GM23338 (cell line): ENCODE measurements around the gene KTI12. TPM values are rescaled to one million over a fixed set of nuclear protein-coding genes. Genes with fewer than 3 reads are reported as not detected.

Source experiments
- ATAC-seq: fragments of 200-7000 bp; cut with Tn5 transposase; 3 replicates; pipeline ENCODE4 v1.9.1; 2020
- DNase-seq: peaks from one replicate; pipeline ENCODE4 v3.0.0-alpha.2; 2015; ENCODE audit warnings: low spot score
- H2AFZ ChIP-seq: fragments of 200-600 bp; sonication (generic); 2 replicates; pipeline ENCODE4 v1.8.0; 2016; ENCODE audit warnings: antibody characterized with exemption, mild to moderate bottlenecking, moderate library complexity
- H3F3A ChIP-seq: fragments of 200-600 bp; sonication (generic); replicated peaks from 2 replicates; pipeline ENCODE4 v1.8.0; 2017; ENCODE audit warnings: antibody characterized with exemption, mixed run types, low read depth
- H3K27ac ChIP-seq: fragments of 200-600 bp; sonication (generic); 2 replicates; pipeline ENCODE4 v1.6.1; 2016; ENCODE audit warnings: low read depth
- H3K27me3 ChIP-seq: fragments of 200-600 bp; sonication (generic); 2 replicates; pipeline ENCODE4 v1.8.0; 2016; ENCODE audit warnings: mild to moderate bottlenecking, mixed run types, moderate library complexity; ENCODE audit not compliant: insufficient read depth
- H3K36me3 ChIP-seq: fragments of 200-600 bp; sonication (generic); 2 replicates; pipeline ENCODE4 v1.8.0; 2016; ENCODE audit warnings: mild to moderate bottlenecking; ENCODE audit not compliant: insufficient read depth
- H3K4me1 ChIP-seq: fragments of 200-600 bp; sonication (generic); 2 replicates; pipeline ENCODE4 v1.8.0; 2016; ENCODE audit warnings: mild to moderate bottlenecking, moderate library complexity; ENCODE audit not compliant: insufficient read depth
- H3K4me2 ChIP-seq: fragments of 200-600 bp; sonication (generic); 2 replicates; pipeline ENCODE4 v1.7.1; 2017; ENCODE audit warnings: mixed run types
- H3K4me3 ChIP-seq: fragments of 200-600 bp; sonication (generic); 2 replicates; pipeline ENCODE4 v1.6.1; 2016; ENCODE audit warnings: mixed run types
- H3K79me2 ChIP-seq: fragments of 200-600 bp; sonication (generic); replicated peaks from 2 replicates; pipeline ENCODE4 v1.8.0; 2017; ENCODE audit warnings: mild to moderate bottlenecking; ENCODE audit not compliant: insufficient read depth
- H3K9me2 ChIP-seq: fragments of 200-600 bp; sonication (generic); 2 replicates; pipeline ENCODE4 v1.8.0; 2017; ENCODE audit not compliant: insufficient read depth
- H4K20me1 ChIP-seq: fragments of 200-600 bp; sonication (generic); replicated peaks from 2 replicates; pipeline ENCODE4 v1.8.0; 2017; ENCODE audit warnings: mild to moderate bottlenecking; ENCODE audit not compliant: insufficient read depth
- H3K27ac Mint-ChIP-seq: 2 replicates; pipeline ENCODE4 v1.8.0; 2020; ENCODE audit warnings: inconsistent platforms, mild to moderate bottlenecking, moderate library complexity, mixed read lengths
- H3K27me3 Mint-ChIP-seq: 3 replicates; pipeline ENCODE4 v1.8.0; 2022; ENCODE audit warnings: low read depth, mild to moderate bottlenecking, moderate library complexity, mixed read lengths, inconsistent platforms; ENCODE audit not compliant: insufficient read depth, poor library complexity
- H3K36me3 Mint-ChIP-seq: 3 replicates; pipeline ENCODE4 v1.8.0; 2021; ENCODE audit warnings: low read depth, mild to moderate bottlenecking, inconsistent platforms, moderate library complexity, mixed read lengths
- H3K4me1 Mint-ChIP-seq: 3 replicates; pipeline ENCODE4 v1.8.0; 2020; ENCODE audit warnings: mild to moderate bottlenecking, inconsistent platforms, mixed read lengths
- H3K4me3 Mint-ChIP-seq: 3 replicates; pipeline ENCODE4 v1.8.0; 2021; ENCODE audit warnings: moderate library complexity, mild to moderate bottlenecking, inconsistent platforms, mixed read lengths
- H3K9me3 Mint-ChIP-seq: 3 replicates; pipeline ENCODE4 v1.8.0; 2020; ENCODE audit warnings: moderate library complexity, mild to moderate bottlenecking, inconsistent platforms, mixed read lengths
- CREB1 ChIP-seq: fragments of 250-450 bp; sonication (Bioruptor Pico); IDR thresholded peaks from 2 replicates; pipeline ENCODE4 v1.5.0; 2020; ENCODE audit warnings: low read depth, mild to moderate bottlenecking, moderate library complexity
- EZH2 ChIP-seq: fragments of 200-600 bp; sonication (generic); IDR thresholded peaks from one replicate; pipeline ENCODE4 v1.8.0; 2017; ENCODE audit warnings: antibody characterized with exemption, mild to moderate bottlenecking, low read depth; ENCODE audit not compliant: unreplicated experiment
- EZH2phosphoT487 ChIP-seq: fragments of 200-600 bp; sonication (generic); IDR thresholded peaks from one replicate; pipeline ENCODE4 v1.8.1; 2018; ENCODE audit warnings: antibody characterized with exemption; ENCODE audit not compliant: unreplicated experiment
- NANOG ChIP-seq: IDR thresholded peaks from 2 replicates; pipeline ENCODE4 v1.6.1; 2016; ENCODE audit warnings: antibody characterized with exemption, borderline replicate concordance
- POLR2AphosphoS5 ChIP-seq: IDR thresholded peaks from 2 replicates; pipeline ENCODE4 v1.6.1; 2016; ENCODE audit warnings: antibody characterized with exemption, low read depth
- ZNF114 ChIP-seq: fragments of 250-450 bp; sonication (Bioruptor Pico); IDR thresholded peaks from 2 replicates; pipeline ENCODE4 v1.5.0; 2020; ENCODE audit warnings: mild to moderate bottlenecking, moderate library complexity
- ZNF331 ChIP-seq: fragments of 250-450 bp; sonication (Bioruptor Pico); IDR thresholded peaks from 2 replicates; pipeline ENCODE4 v1.5.0; 2020; ENCODE audit warnings: low read depth, mild to moderate bottlenecking, moderate library complexity
- polyA plus RNA-seq: library from polyadenylated mRNA; unstranded; fragments of >200 nt; fragmentation: Nextera tagmentation; extraction: Ambion mirVana; gene quantifications from 2 replicates; pipeline ENCODE4 v1.2.1, GENCODE V29; 2016
- total RNA-seq: library from RNA; depleted of rRNA; stranded (reverse); fragments of >200 nt; shearing (Covaris generic); gene quantifications from 2 replicates; pipeline ENCODE4 v1.2.3, GENCODE V29; 2014
- TF ChIP-seq, protein P1 (sequence below): fragments of 250-450 bp; sonication (Bioruptor Pico); IDR thresholded peaks from 2 replicates; pipeline ENCODE4 v1.5.0; 2020; ENCODE audit warnings: mild to moderate bottlenecking, moderate library complexity
- TF ChIP-seq, protein P2 (sequence below), 2 experiments: fragments of 200-600 bp in 1 of 2; sonication (generic) in 1 of 2; conservative IDR thresholded peaks; 2 replicates each; pipeline versions ENCODE4 v1.5.1 to v1.6.1; 2016 to 2017; ENCODE audit warnings: antibody characterized with exemption in 2 of 2, low read depth in 2 of 2, mild to moderate bottlenecking in 2 of 2, moderate library complexity in 1 of 2
- TF ChIP-seq, protein P3 (sequence below): IDR thresholded peaks from 2 replicates; pipeline ENCODE4 v1.6.1; 2016; ENCODE audit warnings: antibody characterized with exemption

KTI12 gene
- total and polyA plus RNA-seq, 2 experiments from 2014 or later: 8.7 to 13.0 TPM

DNA sequence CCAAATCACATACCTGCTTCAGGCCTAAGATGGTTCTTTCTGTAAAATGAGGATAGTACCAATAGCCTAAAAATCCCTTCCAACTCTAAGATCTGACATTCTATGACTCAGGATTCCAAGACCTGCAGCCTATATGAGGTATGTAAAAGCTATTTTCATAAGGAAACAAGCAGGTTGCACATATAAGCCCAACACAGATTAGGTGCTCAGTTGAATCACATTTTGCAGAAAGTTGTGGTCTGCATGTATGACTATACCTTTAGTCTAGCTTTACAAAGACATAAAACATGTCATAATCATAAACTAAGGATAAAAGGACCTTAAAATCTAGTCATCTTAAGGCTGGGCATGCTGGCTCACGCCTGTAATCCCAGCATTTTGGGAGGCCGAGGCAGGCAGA is 7.3 kb downstream of the KTI12 start (continued):
- TF ChIP-seq, protein P1, sequence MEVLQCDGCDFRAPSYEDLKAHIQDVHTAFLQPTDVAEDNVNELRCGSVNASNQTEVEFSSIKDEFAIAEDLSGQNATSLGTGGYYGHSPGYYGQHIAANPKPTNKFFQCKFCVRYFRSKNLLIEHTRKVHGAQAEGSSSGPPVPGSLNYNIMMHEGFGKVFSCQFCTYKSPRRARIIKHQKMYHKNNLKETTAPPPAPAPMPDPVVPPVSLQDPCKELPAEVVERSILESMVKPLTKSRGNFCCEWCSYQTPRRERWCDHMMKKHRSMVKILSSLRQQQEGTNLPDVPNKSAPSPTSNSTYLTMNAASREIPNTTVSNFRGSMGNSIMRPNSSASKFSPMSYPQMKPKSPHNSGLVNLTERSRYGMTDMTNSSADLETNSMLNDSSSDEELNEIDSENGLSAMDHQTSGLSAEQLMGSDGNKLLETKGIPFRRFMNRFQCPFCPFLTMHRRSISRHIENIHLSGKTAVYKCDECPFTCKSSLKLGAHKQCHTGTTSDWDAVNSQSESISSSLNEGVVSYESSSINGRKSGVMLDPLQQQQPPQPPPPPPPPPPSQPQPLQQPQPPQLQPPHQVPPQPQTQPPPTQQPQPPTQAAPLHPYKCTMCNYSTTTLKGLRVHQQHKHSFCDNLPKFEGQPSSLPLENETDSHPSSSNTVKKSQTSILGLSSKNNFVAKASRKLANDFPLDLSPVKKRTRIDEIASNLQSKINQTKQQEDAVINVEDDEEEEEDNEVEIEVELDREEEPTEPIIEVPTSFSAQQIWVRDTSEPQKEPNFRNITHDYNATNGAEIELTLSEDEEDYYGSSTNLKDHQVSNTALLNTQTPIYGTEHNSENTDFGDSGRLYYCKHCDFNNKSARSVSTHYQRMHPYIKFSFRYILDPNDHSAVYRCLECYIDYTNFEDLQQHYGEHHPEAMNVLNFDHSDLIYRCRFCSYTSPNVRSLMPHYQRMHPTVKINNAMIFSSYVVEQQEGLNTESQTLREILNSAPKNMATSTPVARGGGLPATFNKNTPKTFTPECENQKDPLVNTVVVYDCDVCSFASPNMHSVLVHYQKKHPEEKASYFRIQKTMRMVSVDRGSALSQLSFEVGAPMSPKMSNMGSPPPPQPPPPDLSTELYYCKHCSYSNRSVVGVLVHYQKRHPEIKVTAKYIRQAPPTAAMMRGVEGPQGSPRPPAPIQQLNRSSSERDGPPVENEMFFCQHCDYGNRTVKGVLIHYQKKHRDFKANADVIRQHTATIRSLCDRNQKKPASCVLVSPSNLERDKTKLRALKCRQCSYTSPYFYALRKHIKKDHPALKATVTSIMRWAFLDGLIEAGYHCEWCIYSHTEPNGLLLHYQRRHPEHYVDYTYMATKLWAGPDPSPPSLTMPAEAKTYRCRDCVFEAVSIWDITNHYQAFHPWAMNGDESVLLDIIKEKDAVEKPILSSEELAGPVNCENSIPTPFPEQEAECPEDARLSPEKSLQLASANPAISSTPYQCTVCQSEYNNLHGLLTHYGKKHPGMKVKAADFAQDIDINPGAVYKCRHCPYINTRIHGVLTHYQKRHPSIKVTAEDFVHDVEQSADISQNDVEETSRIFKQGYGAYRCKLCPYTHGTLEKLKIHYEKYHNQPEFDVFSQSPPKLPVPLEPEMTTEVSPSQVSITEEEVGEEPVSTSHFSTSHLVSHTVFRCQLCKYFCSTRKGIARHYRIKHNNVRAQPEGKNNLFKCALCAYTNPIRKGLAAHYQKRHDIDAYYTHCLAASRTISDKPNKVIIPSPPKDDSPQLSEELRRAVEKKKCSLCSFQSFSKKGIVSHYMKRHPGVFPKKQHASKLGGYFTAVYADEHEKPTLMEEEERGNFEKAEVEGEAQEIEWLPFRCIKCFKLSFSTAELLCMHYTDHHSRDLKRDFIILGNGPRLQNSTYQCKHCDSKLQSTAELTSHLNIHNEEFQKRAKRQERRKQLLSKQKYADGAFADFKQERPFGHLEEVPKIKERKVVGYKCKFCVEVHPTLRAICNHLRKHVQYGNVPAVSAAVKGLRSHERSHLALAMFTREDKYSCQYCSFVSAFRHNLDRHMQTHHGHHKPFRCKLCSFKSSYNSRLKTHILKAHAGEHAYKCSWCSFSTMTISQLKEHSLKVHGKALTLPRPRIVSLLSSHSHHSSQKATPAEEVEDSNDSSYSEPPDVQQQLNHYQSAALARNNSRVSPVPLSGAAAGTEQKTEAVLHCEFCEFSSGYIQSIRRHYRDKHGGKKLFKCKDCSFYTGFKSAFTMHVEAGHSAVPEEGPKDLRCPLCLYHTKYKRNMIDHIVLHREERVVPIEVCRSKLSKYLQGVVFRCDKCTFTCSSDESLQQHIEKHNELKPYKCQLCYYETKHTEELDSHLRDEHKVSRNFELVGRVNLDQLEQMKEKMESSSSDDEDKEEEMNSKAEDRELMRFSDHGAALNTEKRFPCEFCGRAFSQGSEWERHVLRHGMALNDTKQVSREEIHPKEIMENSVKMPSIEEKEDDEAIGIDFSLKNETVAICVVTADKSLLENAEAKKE (CRISPR knock-in tag): no peak
- TF ChIP-seq EZH2phosphoT487 (no peak), NANOG (no peak), ZNF331 (CRISPR knock-in tag) (no peak)

DNA sequence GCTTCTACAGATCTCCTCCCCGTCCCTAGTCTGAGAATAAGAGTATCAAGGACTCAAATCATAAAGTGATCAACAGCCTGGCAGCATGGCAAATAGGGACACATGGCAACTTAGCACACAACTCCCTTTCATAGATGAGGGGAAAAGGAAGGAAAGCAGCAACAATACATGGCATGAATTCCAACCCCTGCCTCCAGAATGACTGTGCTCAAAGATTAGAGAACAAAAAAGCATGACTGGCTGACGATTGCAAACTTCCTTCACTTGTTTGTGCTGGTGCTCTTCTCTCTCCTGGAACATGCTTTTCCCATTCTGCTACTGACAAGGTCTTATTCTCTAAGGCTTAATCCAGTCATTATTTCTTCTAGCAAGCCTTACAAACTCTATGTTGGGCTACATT is 11.5 kb downstream of the KTI12 start:
- H3K27ac Mint-ChIP-seq: no peak overlapping the region
- TF ChIP-seq ZNF114 (CRISPR knock-in tag) (no peak), EZH2 (no peak), CREB1 (no peak), POLR2AphosphoS5 (no peak), NANOG (no peak)
- TF ChIP-seq, protein P2, sequence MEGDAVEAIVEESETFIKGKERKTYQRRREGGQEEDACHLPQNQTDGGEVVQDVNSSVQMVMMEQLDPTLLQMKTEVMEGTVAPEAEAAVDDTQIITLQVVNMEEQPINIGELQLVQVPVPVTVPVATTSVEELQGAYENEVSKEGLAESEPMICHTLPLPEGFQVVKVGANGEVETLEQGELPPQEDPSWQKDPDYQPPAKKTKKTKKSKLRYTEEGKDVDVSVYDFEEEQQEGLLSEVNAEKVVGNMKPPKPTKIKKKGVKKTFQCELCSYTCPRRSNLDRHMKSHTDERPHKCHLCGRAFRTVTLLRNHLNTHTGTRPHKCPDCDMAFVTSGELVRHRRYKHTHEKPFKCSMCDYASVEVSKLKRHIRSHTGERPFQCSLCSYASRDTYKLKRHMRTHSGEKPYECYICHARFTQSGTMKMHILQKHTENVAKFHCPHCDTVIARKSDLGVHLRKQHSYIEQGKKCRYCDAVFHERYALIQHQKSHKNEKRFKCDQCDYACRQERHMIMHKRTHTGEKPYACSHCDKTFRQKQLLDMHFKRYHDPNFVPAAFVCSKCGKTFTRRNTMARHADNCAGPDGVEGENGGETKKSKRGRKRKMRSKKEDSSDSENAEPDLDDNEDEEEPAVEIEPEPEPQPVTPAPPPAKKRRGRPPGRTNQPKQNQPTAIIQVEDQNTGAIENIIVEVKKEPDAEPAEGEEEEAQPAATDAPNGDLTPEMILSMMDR (conservative IDR thresholded peaks at IDR 0.05; ENCODE audit: low read depth in 2 of 2): no peak
- TF ChIP-seq, protein P3, sequence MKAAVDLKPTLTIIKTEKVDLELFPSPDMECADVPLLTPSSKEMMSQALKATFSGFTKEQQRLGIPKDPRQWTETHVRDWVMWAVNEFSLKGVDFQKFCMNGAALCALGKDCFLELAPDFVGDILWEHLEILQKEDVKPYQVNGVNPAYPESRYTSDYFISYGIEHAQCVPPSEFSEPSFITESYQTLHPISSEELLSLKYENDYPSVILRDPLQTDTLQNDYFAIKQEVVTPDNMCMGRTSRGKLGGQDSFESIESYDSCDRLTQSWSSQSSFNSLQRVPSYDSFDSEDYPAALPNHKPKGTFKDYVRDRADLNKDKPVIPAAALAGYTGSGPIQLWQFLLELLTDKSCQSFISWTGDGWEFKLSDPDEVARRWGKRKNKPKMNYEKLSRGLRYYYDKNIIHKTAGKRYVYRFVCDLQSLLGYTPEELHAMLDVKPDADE: no peak

More for the DNA sequence above, 11.5 kb downstream of the KTI12 start:
- Mint-ChIP-seq H3K4me1 (no peaks in the 10 kb centered on the region), H3K9me3 (no peaks in the 10 kb centered on the region), H3K36me3 (peaks cover 54% of the 10 kb centered on the region), H3K27me3 (no peaks in the 10 kb centered on the region), H3K4me3 (no peak overlapping the region)
- Histone ChIP-seq H3K27ac (no peak overlapping the region), H3K9me2 (no peaks in the 10 kb centered on the region), H3K36me3 (peaks cover 34% of the 10 kb centered on the region), H3K4me2 (no peak overlapping the region), H3K4me3 (no peak overlapping the region), H2AFZ (no peak overlapping the region), H3K79me2 (no peaks in the 10 kb centered on the region), H4K20me1 (no peaks in the 10 kb centered on the region; the same call in none of the 2 replicates), H3F3A (0 out of 2 replicates have a peak, but pooled peaks cover 5% of the 10 kb centered on the region), H3K4me1 (no peaks in the 10 kb centered on the region), H3K27me3 (no peaks in the 10 kb centered on the region)
- no peak for ATAC-seq
- no peak for DNase-seq
